Mesodermal cell (in vitro differentiated cells): Measurements from ENCODE around the gene XRCC4.

Experiments
- H3K27ac ChIP-seq: 2 replicates; pipeline ENCODE4 v1.7.0; 2013; ENCODE audit warnings: mild to moderate bottlenecking, low read depth, low read length, moderate library complexity; ENCODE audit not compliant: severe bottlenecking
- H3K36me3 ChIP-seq: 2 replicates; pipeline ENCODE4 v1.7.1; 2013; ENCODE audit warnings: mild to moderate bottlenecking, low read length, moderate library complexity; ENCODE audit not compliant: control insufficient read depth, insufficient read depth
- H3K4me1 ChIP-seq: one replicate; pipeline ENCODE4 v1.7.1; 2013; ENCODE audit warnings: mild to moderate bottlenecking, low read length; ENCODE audit not compliant: insufficient read depth, control insufficient read depth, poor library complexity, severe bottlenecking
- H3K4me3 ChIP-seq: 2 replicates; pipeline ENCODE4 v1.7.0; 2013; ENCODE audit warnings: low read length, control low read depth, mild to moderate bottlenecking; ENCODE audit not compliant: insufficient read depth, poor library complexity, severe bottlenecking; ENCODE audit errors: extremely low read depth
- H3K9me3 ChIP-seq: 2 replicates; pipeline ENCODE4 v1.7.1; 2013; ENCODE audit warnings: mild to moderate bottlenecking, low read length, moderate library complexity; ENCODE audit not compliant: control insufficient read depth
- WGBS, 2 experiments: methylation state at CpG; one replicate each; pipeline ENCODE4 v1.1.5; 2013; ENCODE audit warnings: missing lambda C conversion rate in 2 of 2; ENCODE audit not compliant: insufficient coverage in 2 of 2; 5-methylcytosine and 5-hydroxymethylcytosine counted together

The XRCC4 gene

DNA sequence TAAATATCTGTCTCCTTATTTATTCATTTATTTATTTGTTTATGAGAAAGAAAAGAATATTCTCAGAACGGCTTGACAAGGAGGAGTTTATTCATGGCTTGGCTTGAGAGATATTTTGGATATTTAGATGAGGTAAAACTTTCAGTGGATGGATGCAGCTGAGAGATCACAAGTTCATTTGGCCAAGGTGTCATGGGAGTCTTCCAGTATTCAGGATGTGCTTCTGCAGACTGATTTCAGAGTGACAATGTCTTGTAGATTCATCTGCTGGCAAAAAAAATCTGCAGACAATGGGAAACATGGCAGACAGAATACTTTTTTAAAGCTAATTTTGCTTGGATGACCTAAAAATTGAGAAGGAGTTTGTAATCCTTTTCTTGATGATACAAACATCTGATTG lies 38.5 kb downstream of the XRCC4 start:
- H3K4me3 ChIP-seq: no peak overlapping the region
- 86 to 100% methylated on average over 1 of the region's 1 CpG for WGBS, 2 experiments
- peaks cover 9% of the 10 kb centered on the region for H3K36me3 ChIP-seq

DNA sequence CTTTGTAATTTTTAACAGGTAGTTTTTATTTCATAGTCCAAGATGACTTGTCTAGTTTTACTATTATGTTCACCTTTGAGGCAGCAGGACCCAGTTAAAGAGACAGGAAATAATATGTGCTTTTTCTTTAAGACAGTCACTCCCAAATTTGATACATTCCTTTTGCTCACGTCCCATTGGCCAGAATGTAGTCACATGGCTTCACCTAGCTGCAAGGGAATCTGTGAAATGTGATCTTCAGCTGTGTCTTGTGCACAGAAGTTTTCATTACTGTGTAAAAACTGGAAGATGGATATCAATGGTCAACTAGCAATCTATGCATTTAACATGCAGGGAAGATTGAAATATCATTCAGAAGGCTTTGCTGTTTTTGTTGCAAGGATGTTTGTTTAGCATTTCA lies 41.1 kb downstream of the XRCC4 start:
- H3K9me3 ChIP-seq: peaks cover under 1% of the 10 kb centered on the region
- H3K27ac ChIP-seq: no peak overlapping the region
- no peak overlapping the region for H3K4me3 ChIP-seq
- peaks cover 6% of the 10 kb centered on the region for H3K36me3 ChIP-seq
- H3K4me1 ChIP-seq: no peaks in the 10 kb centered on the region
- 100% methylated on average over 1 of the region's 1 CpG; no CpG with 5 or more reads in 1 of the 2 experiments for WGBS, 2 experiments

More for the DNA sequence above, 38.5 kb downstream of the XRCC4 start:
- Histone ChIP-seq H3K27ac (no peak overlapping the region), H3K4me1 (no peaks in the 10 kb centered on the region), H3K9me3 (peaks cover 4% of the 10 kb centered on the region)

GRCh38 chr5:83118976-83119375 lies 41.6 kb downstream of the XRCC4 start:
- Histone ChIP-seq H3K4me1 (no peaks in the 10 kb centered on the region), H3K27ac (no peak overlapping the region), H3K4me3 (no peak overlapping the region), H3K9me3 (no peaks in the 10 kb centered on the region), H3K36me3 (peaks cover 4% of the 10 kb centered on the region)
- WGBS, 2 experiments: no CpG with 5 or more reads among the region's 1 CpG

GRCh38 chr5:83124593-83124992 lies 47.2 kb downstream of the XRCC4 start:
- 100% methylated on average over 1 of the region's 1 CpG; no CpG with 5 or more reads in 1 of the 2 experiments for WGBS, 2 experiments
- H3K4me1 ChIP-seq: no peaks in the 10 kb centered on the region
- no peak overlapping the region for H3K27ac ChIP-seq
- H3K9me3 ChIP-seq: peaks cover 5% of the 10 kb centered on the region
- H3K4me3 ChIP-seq: no peak overlapping the region
- no peaks in the 10 kb centered on the region for H3K36me3 ChIP-seq

GRCh38 chr5:83125560-83125959 lies 48.2 kb downstream of the XRCC4 start:
- H3K9me3 ChIP-seq: peaks cover 5% of the 10 kb centered on the region
- no peaks in the 10 kb centered on the region for H3K4me1 ChIP-seq
- WGBS, 2 experiments: 100% methylated on average over 1 to 3 of the region's 7 CpGs
- no peak overlapping the region for H3K27ac ChIP-seq
- no peak overlapping the region for H3K4me3 ChIP-seq
- H3K36me3 ChIP-seq: no peaks in the 10 kb centered on the region

GRCh38 chr5:83126501-83126900 lies 49.2 kb downstream of the XRCC4 start:
- WGBS, 2 experiments: 42% methylated on average over 2 of the region's 2 CpGs; no CpG with 5 or more reads in 1 of the 2 experiments

DNA sequence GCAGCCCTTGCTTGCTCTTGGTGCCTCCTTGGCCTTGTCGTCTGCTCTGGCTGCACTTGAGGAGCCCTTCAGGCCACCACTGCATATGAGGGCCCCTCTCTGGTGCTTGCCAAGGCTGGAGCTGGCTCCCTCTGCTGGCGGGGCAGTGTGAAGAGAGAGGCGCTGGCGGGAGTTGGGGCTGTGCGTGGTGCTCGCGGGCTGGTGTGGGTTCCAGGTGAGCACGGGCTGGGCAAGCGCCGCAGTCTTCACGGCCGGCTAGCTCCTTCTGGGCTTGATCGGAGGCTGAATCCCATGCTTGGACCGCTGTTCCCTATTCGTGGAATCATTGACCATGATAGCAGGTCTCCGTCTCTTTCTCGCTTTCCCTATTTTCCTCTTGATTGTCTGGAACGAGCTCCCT lies 56.5 kb downstream of the XRCC4 start:
- Histone ChIP-seq H3K9me3 (no peaks in the 10 kb centered on the region), H3K4me1 (no peaks in the 10 kb centered on the region), H3K4me3 (no peak overlapping the region), H3K36me3 (peaks cover 3% of the 10 kb centered on the region), H3K27ac (no peak overlapping the region)
- 87 to 94% methylated on average over 16 to 18 of the region's 18 CpGs for WGBS, 2 experiments

More at GRCh38 chr5:83126501-83126900, 49.2 kb downstream of the XRCC4 start:
- H3K36me3 ChIP-seq: no peaks in the 10 kb centered on the region
- H3K4me3 ChIP-seq: no peak overlapping the region
- H3K4me1 ChIP-seq: no peaks in the 10 kb centered on the region
- peaks cover 5% of the 10 kb centered on the region for H3K9me3 ChIP-seq
- no peak overlapping the region for H3K27ac ChIP-seq

DNA sequence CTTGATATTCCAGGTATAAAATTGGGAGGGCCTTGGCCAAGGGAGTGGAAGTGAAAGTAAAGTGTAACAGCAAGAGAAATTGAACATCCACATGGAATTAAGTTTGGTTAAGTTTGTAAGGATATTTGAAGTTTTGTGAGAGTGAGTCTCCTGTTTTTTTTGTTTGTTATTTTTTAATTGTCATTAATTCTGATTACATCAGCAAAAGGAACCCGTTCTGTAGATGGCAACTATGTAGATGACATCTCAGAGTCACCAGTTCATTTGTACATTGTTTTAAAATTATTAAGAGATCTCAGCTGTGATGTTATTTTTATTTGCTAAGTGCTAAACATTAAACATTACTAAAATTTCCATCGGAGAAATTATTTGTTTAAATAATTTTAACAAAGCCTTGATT lies 65.2 kb downstream of the XRCC4 start:
- Histone ChIP-seq H3K9me3 (no peaks in the 10 kb centered on the region), H3K4me3 (no peak overlapping the region), H3K36me3 (no peaks in the 10 kb centered on the region), H3K4me1 (no peaks in the 10 kb centered on the region), H3K27ac (no peak overlapping the region)
- no CpG with 5 or more reads among the region's 2 CpGs for WGBS, 2 experiments

- Histone ChIP-seq H3K9me3 (no peaks in the 10 kb centered on the region), H3K4me1 (no peaks in the 10 kb centered on the region), H3K4me3 (no peak overlapping the region), H3K36me3 (no peaks in the 10 kb centered on the region), H3K27ac (no peak overlapping the region)
Measured at GRCh38 chr5:83145241-83145640, 67.9 kb downstream of the XRCC4 start.

DNA sequence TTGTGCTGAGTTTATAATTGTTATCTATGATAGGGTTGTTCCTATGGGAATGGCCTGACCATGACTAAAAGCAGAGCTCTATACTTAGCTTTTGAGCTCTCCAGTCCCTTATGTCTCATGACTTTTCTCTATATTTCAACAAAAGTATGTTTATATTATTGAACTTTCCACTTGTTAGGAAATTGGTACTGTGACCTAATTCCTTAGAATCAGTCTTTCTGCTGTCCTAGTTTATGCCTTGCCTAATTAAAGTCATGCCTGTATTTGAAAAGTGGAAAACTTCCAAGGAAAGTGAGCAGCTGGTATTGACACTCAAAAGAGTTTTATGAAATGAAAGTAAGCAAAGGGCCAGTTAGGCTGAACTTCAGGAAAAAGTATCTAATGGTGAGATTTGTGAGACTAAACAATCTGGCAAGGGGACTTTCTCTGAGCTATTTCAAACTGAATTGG lies 68.6 kb downstream of the XRCC4 start:
- no peak overlapping the region for H3K4me3 ChIP-seq
- no peaks in the 10 kb centered on the region for H3K9me3 ChIP-seq
- no peak overlapping the region for H3K27ac ChIP-seq
- H3K36me3 ChIP-seq: no peaks in the 10 kb centered on the region
- no peaks in the 10 kb centered on the region for H3K4me1 ChIP-seq

DNA sequence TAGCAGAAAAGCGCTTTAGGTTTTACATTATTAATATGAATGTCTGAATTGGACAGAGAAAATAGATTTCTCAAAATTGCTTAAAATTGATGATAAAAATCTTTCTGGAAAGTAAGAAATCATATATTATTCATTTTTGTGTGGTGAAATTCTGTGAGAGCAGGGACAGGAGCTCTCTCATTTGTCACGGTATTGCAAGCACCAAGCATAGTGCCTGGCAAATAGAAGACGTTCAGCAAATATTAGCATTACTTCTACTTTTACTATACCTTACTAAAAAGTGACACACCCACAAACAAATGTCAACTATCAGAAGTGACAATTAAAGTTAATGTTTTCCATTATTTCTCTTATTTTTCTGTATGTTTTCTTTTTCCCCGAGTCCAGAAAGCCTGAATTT lies 69.1 kb downstream of the XRCC4 start:
- WGBS, 2 experiments: no CpG with 5 or more reads among the region's 4 CpGs
- Histone ChIP-seq H3K36me3 (no peaks in the 10 kb centered on the region), H3K4me3 (no peak overlapping the region), H3K27ac (no peak overlapping the region), H3K4me1 (no peaks in the 10 kb centered on the region), H3K9me3 (no peaks in the 10 kb centered on the region)
